Tibial nerve (tissue), 4 donors: Measurements from ENCODE around the gene TBC1D7. TPM values are rescaled to one million over a fixed set of nuclear protein-coding genes. Genes with fewer than 3 reads are reported as not detected.

Source experiments
- DNase-seq, 2 donors: peaks; one replicate each; pipeline ENCODE4 v3.0.0-alpha.2; 2019; ENCODE audit warnings: low spot score in 2 of 2
- H3K27ac ChIP-seq, 4 donors: fragments of 200-600 bp; sonication (generic) in 3 of 4; one replicate each; pipeline ENCODE4 v1.5.1; 2017 to 2019; ENCODE audit warnings: mild to moderate bottlenecking in 1 of 4
- H3K27me3 ChIP-seq, 2 donors: fragments of 200-600 bp; sonication (generic) in 1 of 2; one replicate each; pipeline versions ENCODE4 v1.5.1 to v1.6.0; 2017 to 2019
- H3K36me3 ChIP-seq, 3 donors: fragments of 200-600 bp; sonication (generic); one replicate each; pipeline ENCODE4 v1.5.1; 2018 to 2019
- H3K4me1 ChIP-seq, 4 donors: fragments of 200-600 bp; sonication (generic) in 3 of 4; one replicate each; pipeline ENCODE4 v1.5.1; 2017 to 2019
- H3K4me3 ChIP-seq, 4 donors: fragments of 200-600 bp; sonication (generic) in 3 of 4; one replicate each; pipeline ENCODE4 v1.5.1; 2017 to 2019; ENCODE audit warnings: mild to moderate bottlenecking in 1 of 4, moderate library complexity in 1 of 4
- H3K9me3 ChIP-seq, 4 donors: fragments of 200-600 bp; sonication (generic) in 3 of 4; one replicate each; pipeline ENCODE4 v1.5.1; 2017 to 2019
- EP300 ChIP-seq, 2 donors: sonication (generic); formaldehyde crosslinking; IDR thresholded peaks; one replicate each; pipeline ENCODE4 v1.6.1; 2017; ENCODE audit warnings: antibody characterized with exemption in 2 of 2, mild to moderate bottlenecking in 1 of 2
- POLR2A ChIP-seq, 2 donors: fragments of 450-650 bp; IDR thresholded peaks; one replicate each; pipeline ENCODE4 v1.6.1; 2017; ENCODE audit warnings: antibody characterized with exemption in 2 of 2, mild to moderate bottlenecking in 2 of 2, moderate library complexity in 2 of 2
- WGBS, 2 donors: methylation state at CpG; one replicate each; pipeline ENCODE4 v1.1.5; 2018; 5-methylcytosine and 5-hydroxymethylcytosine counted together
- total RNA-seq, 4 donors: library from RNA; depleted of rRNA; stranded (reverse); fragments of >200 nt; gene quantifications; one replicate each; pipeline ENCODE4 v1.1.0, GENCODE V29; 2016
- TF ChIP-seq, protein P1 (sequence below), 5 experiments: fragments of 200-600 bp in 3 of 5; fragments of 450-650 bp in 2 of 5; sonication (generic) in 3 of 5; IDR thresholded peaks; one replicate each; pipeline ENCODE4 v1.5.1; 2016 to 2019; ENCODE audit warnings: antibody characterized with exemption in 5 of 5, mild to moderate bottlenecking in 3 of 5, moderate library complexity in 2 of 5

TBC1D7 gene
- total RNA-seq, 4 donors from 2014 or later: 5.5 to 28.2 (median 7.1) TPM

DNA sequence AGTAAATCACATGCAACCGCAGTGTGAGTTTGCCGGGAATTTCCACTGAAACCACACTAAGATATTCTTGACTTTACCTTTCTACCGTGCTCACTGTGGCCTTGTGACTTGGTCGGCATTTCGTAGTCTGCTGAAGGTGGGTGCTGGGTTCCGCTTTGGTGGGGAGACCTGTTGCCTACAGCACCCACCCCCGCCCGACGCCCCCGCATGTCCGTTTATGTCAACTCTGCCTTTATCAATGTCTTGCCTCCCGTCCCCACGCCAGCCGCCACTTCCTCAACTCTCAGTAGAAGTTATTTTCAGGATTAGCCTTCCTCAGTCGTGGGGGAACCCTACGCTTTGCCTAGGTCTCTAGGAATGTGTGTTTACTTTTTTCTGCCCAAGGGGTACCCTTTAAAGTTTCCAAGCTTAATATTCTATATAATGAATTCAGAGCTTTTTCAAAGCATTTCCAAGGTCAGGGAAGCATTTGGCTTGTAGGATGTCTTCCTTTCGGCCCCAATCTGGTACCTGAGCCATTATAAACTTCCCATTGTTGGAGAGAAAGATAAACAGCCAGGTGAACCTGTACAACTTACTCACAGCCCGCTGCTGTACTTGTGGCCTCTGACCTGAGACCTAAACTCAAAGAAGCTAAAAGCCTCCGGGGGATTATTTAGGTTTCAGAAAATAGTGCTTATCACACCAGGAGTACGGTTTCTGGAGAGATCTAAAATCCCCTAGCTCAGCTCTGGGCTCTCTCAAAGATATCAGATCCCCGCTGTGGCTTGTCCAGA, 54.2 kb downstream of the TBC1D7 start:
- Histone ChIP-seq H3K36me3 (peaks cover 0 to 10% (median 0%) of the 10 kb centered on the region in 3 donors), H3K4me3 (peak overlapping the region in 2 of 4 donors; percentile 24 to 25), H3K9me3 (no peaks in the 10 kb centered on the region), H3K27me3 (no peaks in the 10 kb centered on the region), H3K27ac (peak overlapping the region in 2 of 4 donors; percentile 40 to 53), H3K4me1 (peaks cover 0 to 22% (median 9%) of the 10 kb centered on the region in 4 donors)
- TF ChIP-seq, protein P1, sequence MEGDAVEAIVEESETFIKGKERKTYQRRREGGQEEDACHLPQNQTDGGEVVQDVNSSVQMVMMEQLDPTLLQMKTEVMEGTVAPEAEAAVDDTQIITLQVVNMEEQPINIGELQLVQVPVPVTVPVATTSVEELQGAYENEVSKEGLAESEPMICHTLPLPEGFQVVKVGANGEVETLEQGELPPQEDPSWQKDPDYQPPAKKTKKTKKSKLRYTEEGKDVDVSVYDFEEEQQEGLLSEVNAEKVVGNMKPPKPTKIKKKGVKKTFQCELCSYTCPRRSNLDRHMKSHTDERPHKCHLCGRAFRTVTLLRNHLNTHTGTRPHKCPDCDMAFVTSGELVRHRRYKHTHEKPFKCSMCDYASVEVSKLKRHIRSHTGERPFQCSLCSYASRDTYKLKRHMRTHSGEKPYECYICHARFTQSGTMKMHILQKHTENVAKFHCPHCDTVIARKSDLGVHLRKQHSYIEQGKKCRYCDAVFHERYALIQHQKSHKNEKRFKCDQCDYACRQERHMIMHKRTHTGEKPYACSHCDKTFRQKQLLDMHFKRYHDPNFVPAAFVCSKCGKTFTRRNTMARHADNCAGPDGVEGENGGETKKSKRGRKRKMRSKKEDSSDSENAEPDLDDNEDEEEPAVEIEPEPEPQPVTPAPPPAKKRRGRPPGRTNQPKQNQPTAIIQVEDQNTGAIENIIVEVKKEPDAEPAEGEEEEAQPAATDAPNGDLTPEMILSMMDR (IDR thresholded peaks at IDR 0.05): no peak
- TF ChIP-seq POLR2A (IDR thresholded peaks at IDR 0.05) (no peak), EP300 (IDR thresholded peaks at IDR 0.05) (no peak)
- WGBS, 2 donors: 45 to 48% methylated on average over 21 of the region's 21 CpGs
- peak in 1 of 2 donors; percentile 19 for DNase-seq

DNA sequence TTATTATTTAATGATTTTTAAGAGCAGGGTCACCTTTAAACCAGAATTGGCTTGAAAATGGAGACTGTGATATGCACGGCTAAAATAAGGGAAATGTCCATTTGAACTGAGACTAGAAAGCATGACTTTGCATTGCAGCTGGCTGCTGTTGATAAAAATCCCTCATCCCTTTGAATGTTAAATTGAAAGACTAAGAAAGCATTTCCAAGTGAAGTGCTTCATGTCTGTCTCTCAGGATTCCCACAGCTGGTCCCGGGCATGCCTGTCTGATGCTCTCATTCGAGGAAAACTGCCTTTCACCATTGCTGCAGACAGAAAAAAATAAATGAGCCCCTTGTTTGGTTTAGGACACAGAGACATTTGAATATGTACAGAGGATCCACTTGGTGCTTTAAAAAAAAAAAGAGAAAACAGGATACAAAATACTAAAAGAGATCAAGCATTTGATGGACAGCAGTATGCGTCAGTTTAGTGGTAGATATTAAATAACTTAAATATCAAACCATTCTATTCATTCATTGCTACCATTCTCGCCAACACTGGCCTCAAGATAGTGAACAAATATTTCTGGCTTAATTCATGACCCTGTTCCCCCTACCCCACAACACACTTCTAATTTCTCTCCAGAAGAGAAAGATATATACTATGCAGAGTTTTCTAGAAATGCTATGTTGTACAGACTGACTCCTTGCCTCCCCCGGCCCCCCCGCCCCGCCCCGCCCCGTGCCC, 55.0 kb downstream of the TBC1D7 start:
- Histone ChIP-seq H3K27me3 (no peaks in the 10 kb centered on the region), H3K4me1 (peaks cover 0 to 22% (median 9%) of the 10 kb centered on the region in 4 donors), H3K36me3 (peaks cover 0 to 10% (median 0%) of the 10 kb centered on the region in 3 donors), H3K9me3 (no peaks in the 10 kb centered on the region), H3K27ac (peak overlapping the region in 3 of 4 donors; percentile 32 to 53 (median 40)), H3K4me3 (peak overlapping the region in 2 of 4 donors; percentile 24 to 25)
- no peak for DNase-seq
- WGBS, 2 donors: 37 to 38% methylated on average over 10 of the region's 10 CpGs
- TF ChIP-seq EP300 (IDR thresholded peaks at IDR 0.05): no peak
- TF ChIP-seq, protein P1 (IDR thresholded peaks at IDR 0.05): no peak

DNA sequence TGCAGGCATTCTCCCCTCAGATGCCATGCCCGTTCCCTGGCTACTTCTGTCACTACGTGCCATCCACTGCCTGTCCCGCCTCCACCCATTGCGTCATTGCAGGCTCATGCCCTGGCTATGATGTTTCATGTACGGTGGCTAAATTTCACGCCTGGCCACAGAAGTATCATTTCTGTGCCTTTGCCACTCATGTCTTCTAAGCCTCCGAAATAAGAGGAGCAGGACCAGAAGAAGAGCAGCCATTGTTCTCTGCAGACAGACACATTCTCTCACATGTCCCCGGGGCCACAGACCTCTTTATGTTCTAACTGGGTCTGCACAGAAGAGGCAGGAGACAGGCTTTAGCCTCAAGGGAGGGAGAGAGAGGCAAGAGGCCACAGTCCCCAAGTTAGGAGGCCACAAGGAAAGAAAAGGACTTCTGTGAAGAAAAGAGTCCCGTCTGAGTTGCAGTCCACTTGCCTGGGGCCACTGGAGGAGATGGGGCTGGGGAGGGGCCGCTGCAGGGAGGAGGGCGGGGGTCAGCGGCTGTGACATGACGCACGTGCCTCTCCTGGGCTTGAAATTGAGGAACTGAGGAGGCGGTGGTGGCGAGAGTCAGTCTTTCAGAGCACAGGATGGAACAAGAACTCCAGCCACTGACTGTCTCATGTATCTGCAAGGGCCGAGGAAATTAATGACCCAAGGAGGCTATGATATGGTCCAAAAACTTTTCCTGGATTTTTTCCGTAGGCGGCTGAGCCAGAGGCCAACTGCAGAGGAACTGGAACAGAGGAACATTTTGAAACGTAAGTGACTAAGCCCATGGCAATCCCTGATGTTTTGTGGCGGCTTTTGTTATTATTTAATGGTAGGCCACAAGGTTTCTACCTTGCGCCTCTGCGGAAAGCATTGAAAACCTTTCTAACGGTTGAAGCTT, 55.9 kb downstream of the TBC1D7 start:
- peaks cover 0 to 7% (median 0%) of the 10 kb centered on the region in 3 donors for H3K36me3 ChIP-seq
- 51 to 59% methylated on average over 24 of the region's 24 CpGs for WGBS, 2 donors
- H3K4me3 ChIP-seq: peak overlapping the region in 1 of 4 donors; percentile 24
- H3K27me3 ChIP-seq: no peaks in the 10 kb centered on the region
- peaks cover 0 to 22% (median 9%) of the 10 kb centered on the region in 4 donors for H3K4me1 ChIP-seq
- TF ChIP-seq POLR2A (IDR thresholded peaks at IDR 0.05) (no peak), EP300 (IDR thresholded peaks at IDR 0.05) (peak in 1 of 2 donors; percentile 32)
- TF ChIP-seq, protein P1 (IDR thresholded peaks at IDR 0.05): no peak
- no peaks in the 10 kb centered on the region for H3K9me3 ChIP-seq
- peak overlapping the region in 3 of 4 donors; percentile 11 to 60 (median 53) for H3K27ac ChIP-seq
- peak; percentile 24 to 43 for DNase-seq

DNA sequence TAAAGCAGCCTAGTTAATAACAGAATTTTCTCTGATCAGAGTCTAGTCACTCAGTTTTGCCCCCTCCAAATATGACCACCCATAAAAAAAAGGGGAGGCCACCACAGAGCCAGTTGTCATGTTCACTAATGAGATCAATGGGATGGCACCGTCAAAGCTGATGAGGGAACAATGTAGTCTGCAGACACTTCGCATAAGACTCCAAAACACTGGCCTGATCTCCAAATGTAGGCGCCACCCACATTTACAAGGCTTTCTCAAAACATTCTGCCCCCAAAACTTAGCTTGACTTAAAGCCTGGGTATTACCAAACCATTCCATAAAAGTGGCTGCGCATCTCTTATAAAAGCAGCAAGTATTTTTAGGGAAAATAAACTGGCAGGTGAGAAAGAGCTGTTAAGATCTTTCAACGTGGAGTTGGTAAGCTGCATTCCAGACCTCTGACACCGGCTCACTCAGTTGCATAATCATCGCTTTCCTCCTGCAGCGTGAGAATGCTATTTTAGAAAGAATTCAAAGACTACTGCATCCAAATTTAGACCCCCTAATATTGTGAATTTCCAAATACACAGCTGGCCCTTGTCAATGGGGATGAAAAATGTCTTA, 59.3 kb downstream of the TBC1D7 start:
- Histone ChIP-seq H3K27ac (no peak overlapping the region), H3K27me3 (no peaks in the 10 kb centered on the region), H3K4me3 (no peak overlapping the region), H3K36me3 (peaks cover 0 to 13% (median 0%) of the 10 kb centered on the region in 3 donors), H3K4me1 (peaks cover 0 to 19% (median 9%) of the 10 kb centered on the region in 4 donors), H3K9me3 (no peaks in the 10 kb centered on the region)
- TF ChIP-seq EP300 (IDR thresholded peaks at IDR 0.05): no peak
- no peak for TF ChIP-seq POLR2A (IDR thresholded peaks at IDR 0.05)
- TF ChIP-seq, protein P1 (IDR thresholded peaks at IDR 0.05): no peak
- DNase-seq: no peak
- WGBS, 2 donors: 41 to 50% methylated on average over 8 of the region's 8 CpGs
